ENCODE results near the gene ABCA1. TPM values are rescaled to one million over a fixed set of nuclear protein-coding genes. Genes with fewer than 3 reads are reported as not detected.

ABCA1 gene
- total RNA-seq: 100 to 1,000 TPM; 101 to 182 (median 151) TPM

GRCh38 chr9:104927912-104928740 is at the start of gene ABCA1:
ABCA1 (minus strand) TSS chr9:104928155; CDS start chr9:104903679, 24,476 bp downstream.
- TF ChIP-seq CTCF (IDR thresholded peaks at IDR 0.05; ENCODE audit: low read depth): no peak

GRCh38 chr9:104977580-104977979 is 49.6 kb upstream of the ABCA1 start:
- no peak for TF ChIP-seq CTCF (IDR thresholded peaks at IDR 0.05; ENCODE audit: low read depth)

GRCh38 chr9:104977168-104977567 is 49.2 kb upstream of the ABCA1 start:
- TF ChIP-seq CTCF (IDR thresholded peaks at IDR 0.05; ENCODE audit: low read depth): no peak

GRCh38 chr9:104974053-104974962 is 46.4 kb upstream of the ABCA1 start:
- no peak for TF ChIP-seq CTCF (IDR thresholded peaks at IDR 0.05; ENCODE audit: low read depth)

- no peak for TF ChIP-seq CTCF (IDR thresholded peaks at IDR 0.05; ENCODE audit: low read depth)
These were observed 44.4 kb upstream of the ABCA1 start for GRCh38 chr9:104972242-104972866.

- TF ChIP-seq CTCF (IDR thresholded peaks at IDR 0.05; ENCODE audit: low read depth): no peak
These were observed 43.6 kb upstream of the ABCA1 start for GRCh38 chr9:104971511-104971910.
